Measurements from ENCODE around the gene RFC5. TPM values are rescaled to one million over a fixed set of nuclear protein-coding genes. Genes with fewer than 3 reads are reported as not detected.

Gene RFC5
- total RNA-seq, 1 experiment from 2014 or later, result 62.1 TPM

- no TSS peak for BruUV-seq (replicated peaks)
- CTCF ChIA-PET, result no interaction called here
- intact Hi-C loops (cut with micrococcal nuclease; ENCODE audit: unreplicated experiment), result no loop called here
Measured at GRCh38 chr12:118044577-118044976, 28.1 kb downstream of the RFC5 start.

GRCh38 chr12:118046430-118046829 lies 29.9 kb downstream of the RFC5 start:
- no peak overlapping the region for H3K27ac ChIP-seq (ENCODE audit: low read depth, low read length, poor library complexity, severe bottlenecking)
- POLR2A ChIA-PET (ENCODE audit: low non-redundant PET), result no interaction called here
- H3K4me3 ChIP-seq (ENCODE audit: low read depth, low read length, poor library complexity, severe bottlenecking), result no peak overlapping the region
- TF ChIP-seq EZH2 (IDR thresholded peaks at IDR 0.05; ENCODE audit: borderline replicate concordance, low read depth, low read length, poor library complexity, severe bottlenecking), result no peak
- TF ChIP-seq CTCF (conservative IDR thresholded peaks at IDR 0.05; ENCODE audit: low read depth, low read length), result no peak
- CTCF ChIA-PET, result no interaction called here
- H3K9me3 ChIP-seq (ENCODE audit: low read depth, low read length, poor library complexity, severe bottlenecking), result no peaks in the 10 kb centered on the region
- DNase-seq (ENCODE audit: low spot score), result no peak
- peaks cover 29% of the 10 kb centered on the region for H3K36me3 ChIP-seq (ENCODE audit: insufficient read depth, low read length, poor library complexity, severe bottlenecking)
- intact Hi-C loops (cut with micrococcal nuclease; ENCODE audit: unreplicated experiment), result no loop called here
- no peaks in the 10 kb centered on the region for H3K4me1 ChIP-seq (ENCODE audit: insufficient read depth, low read length, poor library complexity, severe bottlenecking)
- no peaks in the 10 kb centered on the region for H3K27me3 ChIP-seq (replicated peaks; ENCODE audit: insufficient read depth, low read depth, low read length, poor library complexity)
- BruUV-seq (replicated peaks), result no TSS peak

More at GRCh38 chr12:118044577-118044976, 28.1 kb downstream of the RFC5 start:
- Histone ChIP-seq H3K4me3 (ENCODE audit: low read depth, low read length, poor library complexity, severe bottlenecking) (no peak overlapping the region), H3K27ac (ENCODE audit: low read depth, low read length, poor library complexity, severe bottlenecking) (no peak overlapping the region), H3K4me1 (ENCODE audit: insufficient read depth, low read length, poor library complexity, severe bottlenecking) (no peaks in the 10 kb centered on the region), H3K36me3 (ENCODE audit: insufficient read depth, low read length, poor library complexity, severe bottlenecking) (peaks cover 30% of the 10 kb centered on the region), H3K27me3 (replicated peaks; ENCODE audit: insufficient read depth, low read depth, low read length, poor library complexity) (no peaks in the 10 kb centered on the region), H3K9me3 (ENCODE audit: low read depth, low read length, poor library complexity, severe bottlenecking) (no peaks in the 10 kb centered on the region)
- DNase-seq (ENCODE audit: low spot score), result no peak
- no peak for TF ChIP-seq CTCF (conservative IDR thresholded peaks at IDR 0.05; ENCODE audit: low read depth, low read length)
- no peak for TF ChIP-seq EZH2 (IDR thresholded peaks at IDR 0.05; ENCODE audit: borderline replicate concordance, low read depth, low read length, poor library complexity, severe bottlenecking)
- POLR2A ChIA-PET (ENCODE audit: low non-redundant PET), result no interaction called here

- H3K36me3 ChIP-seq (ENCODE audit: insufficient read depth, low read length, poor library complexity, severe bottlenecking), result peaks cover 17% of the 10 kb centered on the region
- H3K4me1 ChIP-seq (ENCODE audit: insufficient read depth, low read length, poor library complexity, severe bottlenecking), result no peaks in the 10 kb centered on the region
- no peaks in the 10 kb centered on the region for H3K9me3 ChIP-seq (ENCODE audit: low read depth, low read length, poor library complexity, severe bottlenecking)
- intact Hi-C loops (cut with micrococcal nuclease; ENCODE audit: unreplicated experiment), result no loop called here
- ChIA-PET CTCF (no interaction called here), POLR2A (ENCODE audit: low non-redundant PET) (no interaction called here)
- no peak overlapping the region for H3K27ac ChIP-seq (ENCODE audit: low read depth, low read length, poor library complexity, severe bottlenecking)
- DNase-seq (ENCODE audit: low spot score), result no peak
- TF ChIP-seq EZH2 (IDR thresholded peaks at IDR 0.05; ENCODE audit: borderline replicate concordance, low read depth, low read length, poor library complexity, severe bottlenecking), result no peak
- no peak for TF ChIP-seq CTCF (conservative IDR thresholded peaks at IDR 0.05; ENCODE audit: low read depth, low read length)
- BruUV-seq (replicated peaks), result no TSS peak
- H3K4me3 ChIP-seq (ENCODE audit: low read depth, low read length, poor library complexity, severe bottlenecking), result no peak overlapping the region
- no peaks in the 10 kb centered on the region for H3K27me3 ChIP-seq (replicated peaks; ENCODE audit: insufficient read depth, low read depth, low read length, poor library complexity)
Measured at GRCh38 chr12:118050972-118051910, 34.7 kb downstream of the RFC5 start.
